Measurements from ENCODE around the gene EMD. TPM values are rescaled to one million over a fixed set of nuclear protein-coding genes. Genes with fewer than 3 reads are reported as not detected.

Gene EMD
- polyA plus RNA-seq, 1 donor (not counting 4 experiments of a cell fraction or from before 2014, with no cell fraction given) = 36.9 TPM

DNA sequence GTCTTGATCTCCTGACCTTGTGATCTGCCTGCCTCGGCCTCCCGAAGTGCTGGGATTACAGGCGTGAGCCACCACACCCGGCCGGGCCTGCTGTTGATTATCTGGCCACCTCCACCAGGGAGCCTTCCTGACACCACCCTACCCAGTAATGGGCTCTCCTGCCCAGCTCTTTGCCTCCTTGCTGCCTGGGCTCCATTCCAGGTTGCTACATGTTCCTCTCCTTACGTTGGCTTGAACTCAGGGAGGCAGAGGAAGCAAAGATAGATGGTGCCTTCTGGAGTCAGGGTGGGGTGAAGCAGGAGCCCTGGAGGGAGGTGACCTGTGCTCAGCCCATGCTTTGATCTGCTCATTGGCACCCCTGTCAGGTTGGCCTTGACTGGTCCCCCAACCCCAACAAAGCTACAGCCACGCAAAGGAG lies 31.0 kb upstream of the EMD start:
- H3K36me3 ChIP-seq (ENCODE audit: control insufficient read depth in 2 of 2, extremely low read depth in 1 of 2, insufficient read depth in 2 of 2, low read length in 2 of 2) = peaks cover 14 to 20% of the 10 kb centered on the region in 2 experiments
- dilution Hi-C loops (cut with MboI; ENCODE audit: extremely low pct_ligation_motif_present, low sequenced_read_pairs) = no loop called here
- no peak for DNase-seq (ENCODE audit: low read depth, low spot score)

DNA sequence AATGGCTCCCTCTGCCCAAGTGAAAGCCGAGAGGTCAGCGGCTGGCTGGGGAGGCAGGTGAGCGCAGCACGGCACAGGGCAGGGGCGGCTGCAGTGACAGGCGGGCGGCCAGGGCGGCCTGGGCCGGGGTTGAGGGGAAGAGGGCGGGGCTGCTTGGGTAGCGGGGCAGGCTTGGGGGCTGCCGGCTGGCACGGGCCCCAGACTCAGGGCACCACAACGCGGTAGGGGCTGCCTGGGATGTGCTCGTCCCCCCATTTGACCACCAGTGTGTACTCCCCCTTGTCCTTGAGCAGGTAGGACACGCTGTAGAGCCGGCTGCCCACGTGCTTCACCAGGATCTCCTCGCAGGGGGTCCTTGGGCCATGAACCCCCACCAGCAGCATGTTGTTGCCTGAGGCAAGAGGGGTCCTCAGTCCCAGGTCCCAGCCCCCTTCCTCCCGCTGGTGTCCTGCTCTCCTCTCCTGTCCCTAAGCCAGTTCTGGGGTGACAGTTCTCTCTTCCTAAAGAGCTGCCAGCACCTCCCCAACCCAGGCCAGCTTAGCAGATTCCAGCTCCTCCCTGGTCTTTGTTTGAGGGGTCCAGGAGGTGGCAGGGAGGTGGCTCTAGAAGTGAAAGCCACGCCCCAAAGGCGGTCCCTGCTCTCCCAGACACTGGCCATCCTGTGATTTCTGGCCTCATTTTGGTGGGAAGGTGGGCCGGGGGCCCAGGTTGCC lies 30.3 kb upstream of the EMD start:
- FAIRE-seq = no peak
- no peak for DNase-seq (ENCODE audit: low read depth, low spot score)
- no peaks in the 10 kb centered on the region for H3K79me2 ChIP-seq (ENCODE audit: control insufficient read depth, insufficient read depth, low read length)
- H3K9ac ChIP-seq (ENCODE audit: control insufficient read depth, extremely low read depth, insufficient read depth, low read length) = no peak overlapping the region
- H3K4me3 ChIP-seq (ENCODE audit: control insufficient read depth in 2 of 3, extremely low read depth in 1 of 3, insufficient read depth in 2 of 3, low read depth in 1 of 3, low read length in 3 of 3) = no peak overlapping the region
- no peak for TF ChIP-seq EZH2 (IDR thresholded peaks at IDR 0.05; ENCODE audit: low read length)
- H3K27ac ChIP-seq (ENCODE audit: control insufficient read depth, insufficient read depth, low read length) = no peak overlapping the region
- H2AFZ ChIP-seq (ENCODE audit: control insufficient read depth, low read length) = no peak overlapping the region
- no peaks in the 10 kb centered on the region for H3K9me1 ChIP-seq (ENCODE audit: control insufficient read depth, extremely low read depth, insufficient read depth, low read length)
- H3K4me2 ChIP-seq (ENCODE audit: control insufficient read depth, extremely low read depth, insufficient read depth, low read depth, low read length) = no peak overlapping the region
- H3K9me3 ChIP-seq (ENCODE audit: control insufficient read depth, low read depth, low read length) = peaks cover 3% of the 10 kb centered on the region
- H3K27me3 ChIP-seq (ENCODE audit: control insufficient read depth, extremely low read depth, insufficient read depth, low read length) = no peaks in the 10 kb centered on the region
- H3K36me3 ChIP-seq (ENCODE audit: control insufficient read depth in 2 of 2, extremely low read depth in 1 of 2, insufficient read depth in 2 of 2, low read length in 2 of 2) = peaks cover 15 to 20% of the 10 kb centered on the region in 2 experiments
- no peaks in the 10 kb centered on the region for H3K4me1 ChIP-seq (ENCODE audit: control insufficient read depth, extremely low read depth, insufficient read depth, low read length)
- dilution Hi-C loops (cut with MboI; ENCODE audit: extremely low pct_ligation_motif_present, low sequenced_read_pairs) = no loop called here
- peaks cover 31% of the 10 kb centered on the region for H4K20me1 ChIP-seq (ENCODE audit: control insufficient read depth, extremely low read depth, insufficient read depth, low read length)

More for the DNA sequence above, 31.0 kb upstream of the EMD start:
- Histone ChIP-seq H3K4me1 (ENCODE audit: control insufficient read depth, extremely low read depth, insufficient read depth, low read length) (no peaks in the 10 kb centered on the region), H3K4me3 (ENCODE audit: control insufficient read depth in 2 of 3, extremely low read depth in 1 of 3, insufficient read depth in 2 of 3, low read depth in 1 of 3, low read length in 3 of 3) (no peak overlapping the region), H3K27me3 (ENCODE audit: control insufficient read depth, extremely low read depth, insufficient read depth, low read length) (no peaks in the 10 kb centered on the region), H3K9me1 (ENCODE audit: control insufficient read depth, extremely low read depth, insufficient read depth, low read length) (no peaks in the 10 kb centered on the region), H3K79me2 (ENCODE audit: control insufficient read depth, insufficient read depth, low read length) (no peaks in the 10 kb centered on the region), H3K9me3 (ENCODE audit: control insufficient read depth, low read depth, low read length) (peaks cover 3% of the 10 kb centered on the region), H3K27ac (ENCODE audit: control insufficient read depth, insufficient read depth, low read length) (no peak overlapping the region), H3K9ac (ENCODE audit: control insufficient read depth, extremely low read depth, insufficient read depth, low read length) (no peak overlapping the region), H2AFZ (ENCODE audit: control insufficient read depth, low read length) (no peak overlapping the region), H4K20me1 (ENCODE audit: control insufficient read depth, extremely low read depth, insufficient read depth, low read length) (peaks cover 31% of the 10 kb centered on the region), H3K4me2 (ENCODE audit: control insufficient read depth, extremely low read depth, insufficient read depth, low read depth, low read length) (no peak overlapping the region)
- TF ChIP-seq, protein P1, sequence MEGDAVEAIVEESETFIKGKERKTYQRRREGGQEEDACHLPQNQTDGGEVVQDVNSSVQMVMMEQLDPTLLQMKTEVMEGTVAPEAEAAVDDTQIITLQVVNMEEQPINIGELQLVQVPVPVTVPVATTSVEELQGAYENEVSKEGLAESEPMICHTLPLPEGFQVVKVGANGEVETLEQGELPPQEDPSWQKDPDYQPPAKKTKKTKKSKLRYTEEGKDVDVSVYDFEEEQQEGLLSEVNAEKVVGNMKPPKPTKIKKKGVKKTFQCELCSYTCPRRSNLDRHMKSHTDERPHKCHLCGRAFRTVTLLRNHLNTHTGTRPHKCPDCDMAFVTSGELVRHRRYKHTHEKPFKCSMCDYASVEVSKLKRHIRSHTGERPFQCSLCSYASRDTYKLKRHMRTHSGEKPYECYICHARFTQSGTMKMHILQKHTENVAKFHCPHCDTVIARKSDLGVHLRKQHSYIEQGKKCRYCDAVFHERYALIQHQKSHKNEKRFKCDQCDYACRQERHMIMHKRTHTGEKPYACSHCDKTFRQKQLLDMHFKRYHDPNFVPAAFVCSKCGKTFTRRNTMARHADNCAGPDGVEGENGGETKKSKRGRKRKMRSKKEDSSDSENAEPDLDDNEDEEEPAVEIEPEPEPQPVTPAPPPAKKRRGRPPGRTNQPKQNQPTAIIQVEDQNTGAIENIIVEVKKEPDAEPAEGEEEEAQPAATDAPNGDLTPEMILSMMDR (optimal IDR thresholded peaks at IDR 0.05 in 1 of 3, IDR thresholded peaks at IDR 0.05 in 1 of 3, conservative IDR thresholded peaks at IDR 0.05 in 1 of 3; ENCODE audit: extremely low read depth in 1 of 3, insufficient read depth in 2 of 3, low read length in 3 of 3) = no peak
- no peak for TF ChIP-seq EZH2 (IDR thresholded peaks at IDR 0.05; ENCODE audit: low read length)
- FAIRE-seq = no peak

Data from keratinocyte (primary cell).